Upper lobe of right lung (tissue), 1 donor: Measurements from ENCODE around the gene SLC16A8. TPM values are rescaled to one million over a fixed set of nuclear protein-coding genes. Genes with fewer than 3 reads are reported as not detected.

Experiments used
- ATAC-seq: fragments of 200-7000 bp; cut with Tn5 transposase; one replicate; pipeline ENCODE4 v1.9.1; 2020; ENCODE audit warnings: mild to moderate bottlenecking, moderate library complexity
- DNase-seq: peaks from one replicate; pipeline ENCODE4 v3.0.0-alpha.2; 2020
- H3K27ac ChIP-seq: fragments of 200-600 bp; one replicate; pipeline ENCODE4 v1.8.0; 2022
- H3K27me3 ChIP-seq: fragments of 200-600 bp; one replicate; pipeline ENCODE4 v1.8.0; 2022; ENCODE audit warnings: mild to moderate bottlenecking
- H3K36me3 ChIP-seq: fragments of 200-600 bp; one replicate; pipeline ENCODE4 v1.8.0; 2022
- H3K4me1 ChIP-seq: fragments of 200-600 bp; one replicate; pipeline ENCODE4 v1.8.0; 2022
- H3K4me3 ChIP-seq: fragments of 200-600 bp; one replicate; pipeline ENCODE4 v1.8.0; 2022; ENCODE audit warnings: mild to moderate bottlenecking
- H3K9me3 ChIP-seq: fragments of 200-600 bp; one replicate; pipeline ENCODE4 v1.8.0; 2022
- intact Hi-C: fragments of 100-400 bp; cut with DNase I; formaldehyde crosslinking; loops from one replicate; pipeline ENCODE4 v1.11.0; 2022
- total RNA-seq: library from RNA; stranded (reverse); fragmentation: NEBNext Ultra II Directional; extraction: Animal tissue kit (Norgen Biotek cat#: 25700); gene quantifications from one replicate; pipeline ENCODE4 v1.2.1, GENCODE V29; 2021
- TF ChIP-seq, protein P1 (sequence below): fragments of 200-600 bp; IDR thresholded peaks from one replicate; pipeline ENCODE4 v1.8.0; 2022; ENCODE audit warnings: antibody characterized with exemption
- donor health status: DM: no; HTN: yes; CAD: no; lungs with severe emphysema.

The SLC16A8 gene
- total RNA-seq, 1 donor from 2014 or later: not detected

DNA sequence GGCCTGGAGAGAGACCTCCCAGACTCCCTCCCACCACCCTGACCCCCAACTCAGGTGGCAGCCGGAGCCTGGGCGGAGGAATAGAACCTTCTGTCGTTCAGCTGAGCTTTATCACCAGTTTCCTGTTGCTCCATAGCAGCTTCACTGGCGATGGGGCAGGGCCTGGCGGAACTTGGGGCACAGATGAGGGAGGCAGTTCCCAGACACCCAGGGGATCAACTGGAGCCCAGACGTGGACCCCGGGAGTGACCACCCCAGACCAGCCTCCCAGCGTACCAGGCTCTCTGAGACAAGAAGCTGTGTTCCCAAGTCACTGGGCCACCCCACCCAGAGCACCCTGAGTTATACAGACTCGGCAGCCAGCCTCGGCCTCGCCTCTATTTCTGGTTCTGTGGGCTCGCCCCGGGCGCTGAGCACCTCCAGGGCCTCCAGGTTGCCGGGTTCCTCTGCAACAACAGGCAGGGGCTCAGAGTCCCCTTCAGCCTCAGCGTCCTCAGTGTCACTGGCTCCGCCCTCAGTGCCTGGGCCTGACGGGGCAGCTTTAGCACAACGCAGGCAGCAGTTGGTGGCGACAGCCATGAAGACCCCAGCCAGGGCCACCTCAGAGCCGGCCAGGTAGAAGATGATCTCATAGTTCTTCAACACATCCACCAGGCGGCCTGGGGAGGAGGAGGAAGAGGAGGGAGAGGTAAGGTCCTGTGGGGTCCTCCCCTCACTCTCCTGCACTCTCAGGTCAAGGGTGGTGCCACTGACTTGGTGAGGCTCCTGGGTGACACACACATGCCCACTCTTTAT is 5.7 kb downstream of the SLC16A8 start:
- intact Hi-C loops: no loop called here
- DNase-seq (no peak), ATAC-seq (no peak)
- no peak overlapping the region for H3K4me3 ChIP-seq
- TF ChIP-seq, protein P1, sequence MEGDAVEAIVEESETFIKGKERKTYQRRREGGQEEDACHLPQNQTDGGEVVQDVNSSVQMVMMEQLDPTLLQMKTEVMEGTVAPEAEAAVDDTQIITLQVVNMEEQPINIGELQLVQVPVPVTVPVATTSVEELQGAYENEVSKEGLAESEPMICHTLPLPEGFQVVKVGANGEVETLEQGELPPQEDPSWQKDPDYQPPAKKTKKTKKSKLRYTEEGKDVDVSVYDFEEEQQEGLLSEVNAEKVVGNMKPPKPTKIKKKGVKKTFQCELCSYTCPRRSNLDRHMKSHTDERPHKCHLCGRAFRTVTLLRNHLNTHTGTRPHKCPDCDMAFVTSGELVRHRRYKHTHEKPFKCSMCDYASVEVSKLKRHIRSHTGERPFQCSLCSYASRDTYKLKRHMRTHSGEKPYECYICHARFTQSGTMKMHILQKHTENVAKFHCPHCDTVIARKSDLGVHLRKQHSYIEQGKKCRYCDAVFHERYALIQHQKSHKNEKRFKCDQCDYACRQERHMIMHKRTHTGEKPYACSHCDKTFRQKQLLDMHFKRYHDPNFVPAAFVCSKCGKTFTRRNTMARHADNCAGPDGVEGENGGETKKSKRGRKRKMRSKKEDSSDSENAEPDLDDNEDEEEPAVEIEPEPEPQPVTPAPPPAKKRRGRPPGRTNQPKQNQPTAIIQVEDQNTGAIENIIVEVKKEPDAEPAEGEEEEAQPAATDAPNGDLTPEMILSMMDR: no peak
- H3K4me1 ChIP-seq: peaks cover 20% of the 10 kb centered on the region
- H3K27me3 ChIP-seq: peaks cover 27% of the 10 kb centered on the region
- peaks cover 19% of the 10 kb centered on the region for H3K36me3 ChIP-seq
- no peak overlapping the region for H3K27ac ChIP-seq
- no peaks in the 10 kb centered on the region for H3K9me3 ChIP-seq

DNA sequence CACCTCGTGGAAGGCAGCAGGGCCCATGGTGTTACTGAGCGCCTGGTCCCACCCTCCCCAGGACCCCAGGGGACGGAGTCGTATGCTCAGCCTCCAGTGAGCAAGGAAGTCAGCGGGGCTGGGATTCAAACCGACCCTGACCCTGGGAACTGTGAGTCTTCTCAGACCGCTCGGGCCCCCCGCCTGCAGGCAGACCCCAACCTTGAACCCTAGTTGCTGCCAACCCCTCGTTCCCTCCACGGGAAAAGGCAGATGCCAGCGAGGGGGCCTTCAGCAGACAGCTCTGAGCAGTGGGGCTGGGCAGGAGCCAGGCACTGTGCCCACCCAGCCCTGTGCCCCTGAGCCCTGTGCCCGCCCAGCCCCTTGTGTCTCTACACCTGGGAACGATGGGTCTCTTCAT is 6.4 kb downstream of the SLC16A8 start:
- Histone ChIP-seq H3K9me3 (no peaks in the 10 kb centered on the region), H3K4me1 (peaks cover 18% of the 10 kb centered on the region), H3K4me3 (no peak overlapping the region), H3K36me3 (peaks cover 25% of the 10 kb centered on the region), H3K27me3 (peaks cover 21% of the 10 kb centered on the region), H3K27ac (no peak overlapping the region)
- no peak for DNase-seq
- TF ChIP-seq, protein P1: no peak
- intact Hi-C loops: no loop called here
- no peak for ATAC-seq

DNA sequence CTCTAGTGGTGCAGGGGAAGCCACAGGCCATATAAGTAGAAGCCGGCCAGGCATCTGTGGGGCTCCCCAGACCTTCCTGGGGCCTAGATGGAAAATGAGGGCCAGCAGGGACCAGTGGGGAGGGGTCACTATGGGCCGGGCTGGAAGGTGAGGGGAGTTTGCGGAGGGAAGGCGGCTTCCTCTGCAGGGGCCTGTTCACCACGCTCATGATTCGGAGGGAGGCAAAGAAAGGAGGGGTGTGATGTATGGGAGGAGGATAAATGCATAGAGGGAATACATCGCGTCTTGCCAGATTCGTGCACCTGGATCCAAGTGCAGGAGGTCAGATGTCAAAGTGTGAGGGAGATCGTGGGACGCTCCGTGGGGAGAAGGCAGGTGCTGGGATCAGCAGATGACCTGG is 6.9 kb downstream of the SLC16A8 start:
- no peak for ATAC-seq
- intact Hi-C loops: no loop called here

GRCh38 chr22:38075961-38076360 is 8.0 kb downstream of the SLC16A8 start:
- no peaks in the 10 kb centered on the region for H3K9me3 ChIP-seq
- ATAC-seq: no peak
- H3K27me3 ChIP-seq: peaks cover 8% of the 10 kb centered on the region
- DNase-seq: no peak
- no peak overlapping the region for H3K27ac ChIP-seq
- H3K36me3 ChIP-seq: peaks cover 39% of the 10 kb centered on the region
- TF ChIP-seq, protein P1: no peak
- intact Hi-C loops: no loop called here
- peaks cover 4% of the 10 kb centered on the region for H3K4me1 ChIP-seq
- no peak overlapping the region for H3K4me3 ChIP-seq

More for the DNA sequence above, 6.9 kb downstream of the SLC16A8 start:
- Histone ChIP-seq H3K4me1 (peaks cover 13% of the 10 kb centered on the region), H3K4me3 (no peak overlapping the region), H3K27ac (no peak overlapping the region), H3K9me3 (no peaks in the 10 kb centered on the region), H3K36me3 (peaks cover 29% of the 10 kb centered on the region), H3K27me3 (peaks cover 16% of the 10 kb centered on the region)
- TF ChIP-seq, protein P1: no peak
- DNase-seq: no peak

- Histone ChIP-seq H3K27ac (no peak overlapping the region), H3K4me3 (no peak overlapping the region), H3K4me1 (no peaks in the 10 kb centered on the region), H3K36me3 (peaks cover 40% of the 10 kb centered on the region), H3K9me3 (no peaks in the 10 kb centered on the region), H3K27me3 (peaks cover 1% of the 10 kb centered on the region)
- TF ChIP-seq, protein P1: no peak
- ATAC-seq (no peak), DNase-seq (no peak)
- intact Hi-C loops: no loop called here
Measured at GRCh38 chr22:38075105-38075825, 8.7 kb downstream of the SLC16A8 start.
